Sigmoid colon (tissue), 7 donors: Measurements from ENCODE around the gene DVL3. TPM values are rescaled to one million over a fixed set of nuclear protein-coding genes. Genes with fewer than 3 reads are reported as not detected.

ENCODE experiments used
- DNase-seq: peaks from one replicate; pipeline ENCODE4 v3.0.0-alpha.2; 2019
- H3K27ac ChIP-seq, 4 donors: fragments of 200-600 bp; sonication (generic); one replicate each; pipeline ENCODE4 v1.5.1; 2016 to 2019; ENCODE audit warnings: mild to moderate bottlenecking in 1 of 4
- H3K27me3 ChIP-seq, 3 donors: fragments of 200-600 bp; sonication (generic); one replicate each; pipeline ENCODE4 v1.5.1; 2019; ENCODE audit warnings: mild to moderate bottlenecking in 1 of 3
- H3K36me3 ChIP-seq, 4 donors: fragments of 200-600 bp; sonication (generic); one replicate each; pipeline ENCODE4 v1.5.1; 2016 to 2019
- H3K4me1 ChIP-seq, 4 donors: fragments of 200-600 bp; sonication (generic); one replicate each; pipeline ENCODE4 v1.5.1; 2017 to 2019
- H3K4me3 ChIP-seq, 4 donors: fragments of 200-600 bp; sonication (generic); one replicate each; pipeline ENCODE4 v1.5.1; 2017 to 2019; ENCODE audit warnings: mild to moderate bottlenecking in 2 of 4, moderate library complexity in 1 of 4
- H3K9me3 ChIP-seq, 4 donors: fragments of 200-600 bp in 3 of 4; sonication (generic) in 3 of 4; one replicate each; pipeline versions ENCODE4 v1.5.1 to v1.6.1; 2013 to 2019
- EP300 ChIP-seq, 4 donors: sonication (generic); formaldehyde crosslinking; IDR thresholded peaks; one replicate each; pipeline ENCODE4 v1.6.1; 2017; ENCODE audit warnings: antibody characterized with exemption in 4 of 4
- POLR2A ChIP-seq, 2 donors: fragments of 450-650 bp; IDR thresholded peaks; one replicate each; pipeline ENCODE4 v1.6.1; 2016; ENCODE audit warnings: antibody characterized with exemption in 2 of 2, mild to moderate bottlenecking in 2 of 2, moderate library complexity in 2 of 2
- POLR2AphosphoS5 ChIP-seq, 4 donors: sonication (generic); formaldehyde crosslinking; IDR thresholded peaks; one replicate each; pipeline ENCODE4 v1.6.1; 2017; ENCODE audit warnings: antibody characterized with exemption in 4 of 4
- WGBS, 2 donors: extraction: QIAGEN DNeasy Blood & Tissue Kit; methylation state at CpG; one replicate each; pipeline ENCODE4 v1.1.7; 2013; 5-methylcytosine and 5-hydroxymethylcytosine counted together
- intact Hi-C: fragments of 100-400 bp; cut with DNase I; formaldehyde crosslinking; loops from one replicate; pipeline ENCODE4 v1.15.1; 2023
- polyA plus RNA-seq, 3 donors: library from polyadenylated mRNA; stranded (reverse); fragments of 200-250 nt; gene quantifications; one replicate each; pipeline ENCODE4 v1.2.3, GENCODE V29; 2013
- total RNA-seq, 4 donors: library from RNA; depleted of rRNA; stranded (reverse); fragments of >200 nt; gene quantifications; one replicate each; pipeline ENCODE4 v1.1.0, GENCODE V29; 2016
- TF ChIP-seq, protein P1 (sequence below), 4 experiments: fragments of 450-650 bp in 3 of 4; fragments of 200-600 bp in 1 of 4; IDR thresholded peaks; one replicate each; pipeline ENCODE4 v1.5.1; 2016 to 2019; ENCODE audit warnings: antibody characterized with exemption in 4 of 4, mild to moderate bottlenecking in 3 of 4, moderate library complexity in 2 of 4
- donor health status: healthy with polysubstance abuse.
- donor health status: Bipolar disorder and iron deficiency.
- donor health status: healthy.

Gene DVL3
- total and polyA plus RNA-seq, 7 donors, result 15.0 to 71.2 (median 40.8) TPM

DNA sequence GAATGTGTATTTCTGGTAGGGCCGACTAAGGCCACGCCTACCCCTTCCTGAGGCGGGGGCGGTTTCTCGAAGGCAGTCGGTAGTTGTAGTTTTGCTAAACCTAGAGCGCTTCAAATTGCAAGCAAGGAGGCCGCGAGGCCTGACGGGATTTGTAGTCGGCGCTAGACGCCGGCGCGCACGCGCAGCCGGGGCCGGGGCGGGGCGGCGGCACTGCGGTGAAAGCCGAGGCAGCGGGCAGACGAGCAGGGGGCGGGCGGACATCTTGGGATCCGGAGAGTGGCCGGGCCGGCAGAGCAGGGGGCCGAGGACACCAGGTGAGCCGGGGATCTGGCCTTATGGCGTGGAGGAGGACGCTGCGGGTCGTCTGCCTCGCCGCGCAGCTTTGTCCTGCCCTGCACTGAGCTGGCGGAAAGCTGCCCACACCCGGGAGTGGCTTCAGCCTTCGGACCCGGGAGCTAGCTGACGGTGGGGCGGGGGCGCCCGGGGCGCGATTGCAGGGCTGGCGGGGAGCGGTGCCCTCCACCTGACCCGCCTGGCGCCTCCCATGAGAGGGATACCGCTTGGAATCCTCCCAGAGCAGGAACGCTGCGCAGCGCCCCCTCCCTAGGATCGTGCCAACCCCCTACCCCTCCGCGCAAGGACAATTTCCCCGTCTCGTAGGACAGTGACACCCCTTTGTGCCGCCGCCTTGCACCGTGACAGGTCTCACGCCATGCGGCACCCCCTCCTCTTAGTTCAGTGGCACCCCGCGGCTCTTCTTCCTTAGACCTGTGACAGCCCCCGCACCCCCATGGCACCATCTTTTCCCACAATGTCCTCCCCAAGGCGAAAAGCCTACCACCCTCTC lies 19.7 kb downstream of the DVL3 start, which contains the start of gene AP2M1:
Gene AP2M1, plus strand, starts transcription at position 210 of the 847 bp plus-strand sequence. CDS start 2,139 bp downstream, outside the sequence.
- WGBS, 2 donors, result 1% methylated on average over 73 of the region's 73 CpGs
- TF ChIP-seq POLR2A (IDR thresholded peaks at IDR 0.05), result peak; percentile 70 to 77
- TF ChIP-seq, protein P1, sequence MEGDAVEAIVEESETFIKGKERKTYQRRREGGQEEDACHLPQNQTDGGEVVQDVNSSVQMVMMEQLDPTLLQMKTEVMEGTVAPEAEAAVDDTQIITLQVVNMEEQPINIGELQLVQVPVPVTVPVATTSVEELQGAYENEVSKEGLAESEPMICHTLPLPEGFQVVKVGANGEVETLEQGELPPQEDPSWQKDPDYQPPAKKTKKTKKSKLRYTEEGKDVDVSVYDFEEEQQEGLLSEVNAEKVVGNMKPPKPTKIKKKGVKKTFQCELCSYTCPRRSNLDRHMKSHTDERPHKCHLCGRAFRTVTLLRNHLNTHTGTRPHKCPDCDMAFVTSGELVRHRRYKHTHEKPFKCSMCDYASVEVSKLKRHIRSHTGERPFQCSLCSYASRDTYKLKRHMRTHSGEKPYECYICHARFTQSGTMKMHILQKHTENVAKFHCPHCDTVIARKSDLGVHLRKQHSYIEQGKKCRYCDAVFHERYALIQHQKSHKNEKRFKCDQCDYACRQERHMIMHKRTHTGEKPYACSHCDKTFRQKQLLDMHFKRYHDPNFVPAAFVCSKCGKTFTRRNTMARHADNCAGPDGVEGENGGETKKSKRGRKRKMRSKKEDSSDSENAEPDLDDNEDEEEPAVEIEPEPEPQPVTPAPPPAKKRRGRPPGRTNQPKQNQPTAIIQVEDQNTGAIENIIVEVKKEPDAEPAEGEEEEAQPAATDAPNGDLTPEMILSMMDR (IDR thresholded peaks at IDR 0.05), result no peak
- no peak for TF ChIP-seq EP300 (IDR thresholded peaks at IDR 0.05)
- peak; percentile 77 to 94 (median 86) for TF ChIP-seq POLR2AphosphoS5 (IDR thresholded peaks at IDR 0.05)
- no peaks in the 10 kb centered on the region for H3K9me3 ChIP-seq
- peak within 1 kb of the TSS; percentile 93 to 98 (median 96) for H3K27ac ChIP-seq
- H3K27me3 ChIP-seq, result no peaks in the 10 kb centered on the region
- peaks cover 15 to 59% (median 44%) of the 10 kb centered on the region in 4 donors for H3K36me3 ChIP-seq
- H3K4me1 ChIP-seq, result peaks cover 0 to 43% (median 38%) of the 10 kb centered on the region in 4 donors
- peak within 1 kb of the TSS; percentile 87 to 99 (median 94) for H3K4me3 ChIP-seq
- DNase-seq, result peak; percentile 99
- intact Hi-C loops, result loop anchor here (1.0 to 2.0 kb wide), 2 partner anchors 10 to 20 kb away; partner anchors contain the start of gene DVL3

- WGBS, 2 donors, result 20 to 25% methylated on average over 8 of the region's 8 CpGs
- DNase-seq, result no peak
- H3K36me3 ChIP-seq, result peaks cover 12 to 59% (median 45%) of the 10 kb centered on the region in 4 donors
- intact Hi-C loops, result loop anchor here (1.0 to 2.0 kb wide), 2 partner anchors 10 to 21 kb away; partner anchors contain the start of gene DVL3
- H3K27me3 ChIP-seq, result no peaks in the 10 kb centered on the region
- TF ChIP-seq, protein P1 (IDR thresholded peaks at IDR 0.05), result no peak
- no peak for TF ChIP-seq EP300 (IDR thresholded peaks at IDR 0.05)
- TF ChIP-seq POLR2AphosphoS5 (IDR thresholded peaks at IDR 0.05), result no peak
- no peak for TF ChIP-seq POLR2A (IDR thresholded peaks at IDR 0.05)
- no peaks in the 10 kb centered on the region for H3K9me3 ChIP-seq
- H3K27ac ChIP-seq, result peak overlapping the region; percentile 93 to 98 (median 96)
- peaks cover 0 to 49% (median 38%) of the 10 kb centered on the region in 4 donors for H3K4me1 ChIP-seq
- H3K4me3 ChIP-seq, result peak overlapping the region; percentile 87 to 99 (median 94)
Observed at GRCh38 chr3:184175506-184175905, 20.3 kb downstream of the DVL3 start.

DNA sequence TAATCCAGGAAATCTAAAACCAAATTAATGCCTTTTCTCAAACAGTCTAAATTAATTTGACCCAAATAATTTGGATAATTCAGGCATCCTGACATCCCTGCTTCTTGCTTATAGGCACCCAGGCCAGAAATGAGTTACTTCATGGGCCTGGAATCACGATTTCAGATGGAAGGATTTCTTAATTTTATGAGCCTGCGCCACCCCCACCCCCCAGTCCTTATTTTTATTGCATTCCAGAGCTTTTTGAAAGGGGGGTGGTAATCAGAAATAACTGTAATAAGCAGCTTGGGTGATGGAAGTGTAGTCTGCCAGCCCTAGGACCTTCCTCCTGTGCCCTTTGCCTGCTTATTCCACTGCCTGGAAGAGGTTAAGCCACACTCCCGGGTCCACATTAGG lies 20.8 kb downstream of the DVL3 start:
- no peaks in the 10 kb centered on the region for H3K9me3 ChIP-seq
- H3K4me1 ChIP-seq, result peaks cover 0 to 51% (median 38%) of the 10 kb centered on the region in 4 donors
- no peak for TF ChIP-seq POLR2A (IDR thresholded peaks at IDR 0.05)
- no peak for TF ChIP-seq POLR2AphosphoS5 (IDR thresholded peaks at IDR 0.05)
- TF ChIP-seq, protein P1 (IDR thresholded peaks at IDR 0.05), result no peak
- no peak for TF ChIP-seq EP300 (IDR thresholded peaks at IDR 0.05)
- H3K4me3 ChIP-seq, result peak overlapping the region; percentile 87 to 99 (median 94)
- intact Hi-C loops, result loop anchor here (1.0 to 2.0 kb wide), 2 partner anchors 9 to 21 kb away; partner anchors contain the start of gene DVL3
- H3K27ac ChIP-seq, result peak overlapping the region; percentile 93 to 98 (median 96)
- H3K27me3 ChIP-seq, result no peaks in the 10 kb centered on the region
- peaks cover 15 to 59% (median 45%) of the 10 kb centered on the region in 4 donors for H3K36me3 ChIP-seq
- WGBS, 2 donors, result 68 to 70% methylated on average over 3 of the region's 3 CpGs
- DNase-seq, result no peak

DNA sequence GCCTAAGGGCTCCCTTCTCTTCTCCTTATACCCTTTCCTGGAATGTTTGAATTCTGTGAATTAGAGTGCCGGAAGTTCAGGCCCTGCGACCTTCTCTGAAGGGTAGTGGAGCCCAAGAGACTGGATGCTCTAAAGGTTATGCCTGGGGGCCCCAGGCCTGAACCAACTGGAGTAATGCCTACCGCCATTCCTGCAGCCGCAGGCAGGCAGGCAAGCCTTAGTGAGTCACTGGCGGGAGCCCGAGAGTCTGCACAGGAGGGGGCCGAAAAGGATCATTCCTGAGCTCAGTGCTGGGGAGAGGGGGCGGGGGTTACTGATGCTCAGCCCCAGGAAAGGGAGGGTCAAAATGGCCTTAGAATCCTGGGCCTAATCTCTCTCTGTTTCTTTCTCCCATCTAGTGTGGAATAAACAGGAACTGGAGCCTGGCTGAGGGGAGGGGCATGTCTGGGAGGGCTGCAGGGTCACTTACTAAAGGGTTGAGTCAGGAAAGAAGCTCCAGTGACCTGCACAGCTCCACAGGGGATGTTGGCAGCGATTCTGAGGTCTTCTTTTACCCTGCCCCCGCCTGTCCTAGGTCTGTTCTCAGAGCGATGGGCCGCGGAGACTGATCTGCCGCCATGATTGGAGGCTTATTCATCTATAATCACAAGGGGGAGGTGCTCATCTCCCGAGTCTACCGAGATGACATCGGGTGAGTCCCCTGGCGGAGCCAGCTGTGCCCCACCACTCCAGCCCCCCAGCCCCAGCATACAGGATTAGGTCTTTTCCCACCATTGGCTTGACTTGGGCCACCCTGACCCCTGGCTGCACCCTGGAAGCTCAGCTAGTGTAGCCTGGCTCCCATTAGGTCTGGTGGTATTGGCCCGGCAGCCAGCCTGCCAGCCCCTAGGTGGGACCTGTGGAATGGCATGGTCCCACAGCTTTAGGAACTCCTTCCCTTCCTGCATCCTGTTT lies 21.5 kb downstream of the DVL3 start:
- Histone ChIP-seq H3K36me3 (peaks cover 21 to 59% (median 45%) of the 10 kb centered on the region in 4 donors), H3K4me3 (peak overlapping the region; percentile 87 to 99 (median 94)), H3K27ac (peak overlapping the region; percentile 93 to 98 (median 96)), H3K4me1 (peaks cover 0 to 51% (median 38%) of the 10 kb centered on the region in 4 donors), H3K27me3 (no peaks in the 10 kb centered on the region), H3K9me3 (no peaks in the 10 kb centered on the region)
- peak; percentile 87 for DNase-seq
- TF ChIP-seq POLR2AphosphoS5 (IDR thresholded peaks at IDR 0.05) (peak in 2 of 4 donors; percentile 49 to 58), EP300 (IDR thresholded peaks at IDR 0.05) (no peak)
- 68 to 83% methylated on average over 19 of the region's 19 CpGs for WGBS, 2 donors
- intact Hi-C loops, result no loop called here
